GM13976 (cell line): ENCODE measurements around the gene SH3BP5L.

Experiments used
- DNase-seq: peaks from one replicate; pipeline ENCODE4 v3.0.0; 2012; ENCODE audit warnings: low spot score
- CTCF ChIP-seq: IDR thresholded peaks from 2 replicates; pipeline ENCODE4 v1.5.1; 2012; ENCODE audit warnings: borderline replicate concordance, mild to moderate bottlenecking; ENCODE audit not compliant: insufficient read depth; ENCODE audit errors: extremely low read depth, missing control alignments, control extremely low read depth
- in situ Hi-C: fragments of 300-500 bp; cut with MboI; formaldehyde crosslinking; loops from one replicate; pipeline ENCODE4 v1.12.0; 2022; ENCODE audit warnings: low sequenced_read_pairs, mixed read lengths, inconsistent platforms; ENCODE audit not compliant: unreplicated experiment

The SH3BP5L gene

GRCh38 chr1:248847181-248847955 lies 21.7 kb upstream of the SH3BP5L start:
- TF ChIP-seq CTCF: no peak
- in situ Hi-C loops: no loop called here
- DNase-seq: no peak

- no peak for DNase-seq
- no peak for TF ChIP-seq CTCF
- in situ Hi-C loops: no loop called here
These were observed 18.8 kb upstream of the SH3BP5L start for GRCh38 chr1:248844526-248844925.

- no peak for TF ChIP-seq CTCF
- no peak for DNase-seq
- in situ Hi-C loops: no loop called here
These were observed 18.0 kb upstream of the SH3BP5L start for GRCh38 chr1:248843687-248844086.

- in situ Hi-C loops: no loop called here
- peak; percentile 47 for DNase-seq
- TF ChIP-seq CTCF: no peak
These were observed 17.1 kb upstream of the SH3BP5L start for GRCh38 chr1:248842781-248843331.

GRCh38 chr1:248841702-248842395 lies 16.1 kb upstream of the SH3BP5L start:
- DNase-seq: no peak
- peak; percentile 39 for TF ChIP-seq CTCF
- in situ Hi-C loops: no loop called here

- no peak for TF ChIP-seq CTCF
- in situ Hi-C loops: no loop called here
- no peak for DNase-seq
These were observed 15.2 kb upstream of the SH3BP5L start for GRCh38 chr1:248840946-248841345.
